ENCODE results near the gene C1S. TPM values are rescaled to one million over a fixed set of nuclear protein-coding genes. Genes with fewer than 3 reads are reported as not detected.

The C1S gene
- total and polyA plus RNA-seq, 2 donors (not counting 3 experiments of a cell fraction or from before 2014, with no cell fraction given) = 0.32 to 0.38 TPM

GRCh38 chr12:7090222-7090998, 29.9 kb downstream of the C1S start:
- DNase-seq (ENCODE audit: low read depth, low spot score) = no peak
- Histone ChIP-seq H3K4me3 (replicated peaks in 1 of 3; ENCODE audit: insufficient read depth in 1 of 3, low read depth in 1 of 3, low read length in 3 of 3) (no peak overlapping the region), H3K4me1 (ENCODE audit: control insufficient read depth, extremely low read depth, insufficient read depth, low read length) (peaks cover 6% of the 10 kb centered on the region), H3K27me3 (ENCODE audit: control insufficient read depth in 2 of 2, insufficient read depth in 2 of 2, low read length in 2 of 2) (peaks cover 0 to 17% of the 10 kb centered on the region in 2 experiments), H3K4me2 (ENCODE audit: insufficient read depth, low read length) (no peak overlapping the region), H3K9me3 (replicated peaks; ENCODE audit: control insufficient read depth, insufficient read depth, low read length) (no peaks in the 10 kb centered on the region), H3K9ac (replicated peaks; ENCODE audit: extremely low read depth, insufficient read depth, low read length) (no peak overlapping the region), H3K36me3 (ENCODE audit: control insufficient read depth in 2 of 2, extremely low read depth in 1 of 2, insufficient read depth in 2 of 2, low read length in 2 of 2) (no peaks in the 10 kb centered on the region), H3K9me1 (replicated peaks; ENCODE audit: control insufficient read depth, extremely low read depth, insufficient read depth, low read length) (no peaks in the 10 kb centered on the region), H3K79me2 (ENCODE audit: control insufficient read depth, insufficient read depth, low read length) (no peaks in the 10 kb centered on the region), H3K27ac (ENCODE audit: insufficient read depth, low read depth, low read length) (no peak overlapping the region), H4K20me1 (replicated peaks; ENCODE audit: control insufficient read depth, extremely low read depth, insufficient read depth, low read length) (no peaks in the 10 kb centered on the region), H2AFZ (ENCODE audit: low read depth, low read length) (no peak overlapping the region)
- CTCF ChIA-PET = interaction anchor here (1.1 to 4.5 kb wide), 3 partner anchors 17 to 146 kb away, joined by 3 to 19 read pairs (median 11); partner anchors contain the start of genes C12orf57, C1RL and RNU7-1
- dilution Hi-C loops (cut with MboI; ENCODE audit: extremely low pct_ligation_motif_present, low sequenced_read_pairs) (no loop called here), intact Hi-C loops (cut with micrococcal nuclease) (loop anchor here (5.0 kb wide), 2 partner anchors 118 to 218 kb away; partner anchors contain the start of genes EMG1, PHB2 and SPSB2)
- no peak for TF ChIP-seq GATA2 (IDR thresholded peaks at IDR 0.05; ENCODE audit: insufficient read depth, insufficient read length, low read depth, low read length)
- no peak for TF ChIP-seq MYC (IDR thresholded peaks at IDR 0.05; ENCODE audit: low read depth, low read length)
- TF ChIP-seq MAX (IDR thresholded peaks at IDR 0.05; ENCODE audit: insufficient read depth, insufficient read length) = no peak
- no peak for TF ChIP-seq POLR2AphosphoS5 (IDR thresholded peaks at IDR 0.05; ENCODE audit: insufficient read depth, low read depth, low read length)
- TF ChIP-seq EZH2 (IDR thresholded peaks at IDR 0.05; ENCODE audit: borderline replicate concordance, low read depth, low read length, severe bottlenecking) = no peak
- POLR2A ChIA-PET = no interaction called here
- FAIRE-seq = no peak
- BruUV-seq (replicated peaks) = no TSS peak

- Histone ChIP-seq H3K36me3 (ENCODE audit: control insufficient read depth in 2 of 2, extremely low read depth in 1 of 2, insufficient read depth in 2 of 2, low read length in 2 of 2) (no peaks in the 10 kb centered on the region), H3K4me2 (ENCODE audit: insufficient read depth, low read length) (no peak overlapping the region), H3K4me1 (ENCODE audit: control insufficient read depth, extremely low read depth, insufficient read depth, low read length) (peaks cover 6% of the 10 kb centered on the region), H3K27ac (ENCODE audit: insufficient read depth, low read depth, low read length) (no peak overlapping the region), H3K4me3 (replicated peaks in 1 of 3; ENCODE audit: insufficient read depth in 1 of 3, low read depth in 1 of 3, low read length in 3 of 3) (no peak overlapping the region), H3K79me2 (ENCODE audit: control insufficient read depth, insufficient read depth, low read length) (no peaks in the 10 kb centered on the region), H3K9ac (replicated peaks; ENCODE audit: extremely low read depth, insufficient read depth, low read length) (no peak overlapping the region), H3K9me1 (replicated peaks; ENCODE audit: control insufficient read depth, extremely low read depth, insufficient read depth, low read length) (no peaks in the 10 kb centered on the region), H3K27me3 (ENCODE audit: control insufficient read depth in 2 of 2, insufficient read depth in 2 of 2, low read length in 2 of 2) (peaks cover 0 to 17% of the 10 kb centered on the region in 2 experiments), H4K20me1 (replicated peaks; ENCODE audit: control insufficient read depth, extremely low read depth, insufficient read depth, low read length) (no peaks in the 10 kb centered on the region), H2AFZ (ENCODE audit: low read depth, low read length) (no peak overlapping the region), H3K9me3 (replicated peaks; ENCODE audit: control insufficient read depth, insufficient read depth, low read length) (no peaks in the 10 kb centered on the region)
- FAIRE-seq = no peak
- BruUV-seq (replicated peaks) = no TSS peak
- TF ChIP-seq POLR2AphosphoS5 (IDR thresholded peaks at IDR 0.05; ENCODE audit: insufficient read depth, low read depth, low read length) (no peak), CTCF (IDR thresholded peaks at IDR 0.05; ENCODE audit: extremely low read depth in 1 of 2, insufficient read depth in 1 of 2, low read depth in 1 of 2, low read length in 2 of 2) (no peak), FOS (IDR thresholded peaks at IDR 0.05; ENCODE audit: borderline replicate concordance, insufficient read depth, low read length) (no peak), GATA2 (IDR thresholded peaks at IDR 0.05; ENCODE audit: insufficient read depth, insufficient read length, low read depth, low read length) (no peak), MYC (IDR thresholded peaks at IDR 0.05; ENCODE audit: low read depth, low read length) (no peak), EZH2 (IDR thresholded peaks at IDR 0.05; ENCODE audit: borderline replicate concordance, low read depth, low read length, severe bottlenecking) (no peak), JUN (IDR thresholded peaks at IDR 0.05; ENCODE audit: borderline replicate concordance, insufficient read depth, insufficient read length, low read depth) (no peak), MAX (IDR thresholded peaks at IDR 0.05; ENCODE audit: insufficient read depth, insufficient read length) (no peak), POLR2A (IDR thresholded peaks at IDR 0.05; ENCODE audit: low read depth, low read length) (no peak)
- CTCF ChIA-PET = interaction anchor here (0.6 to 4.5 kb wide), 4 partner anchors 17 to 222 kb away, joined by 3 to 19 read pairs (median 4); partner anchors contain the start of genes C12orf57 and RNU7-1
- no peak for DNase-seq (ENCODE audit: low read depth, low spot score)
- dilution Hi-C loops (cut with MboI; ENCODE audit: extremely low pct_ligation_motif_present, low sequenced_read_pairs) (no loop called here), intact Hi-C loops (cut with micrococcal nuclease) (loop anchor here (5.0 kb wide), 2 partner anchors 119 to 219 kb away; partner anchors contain the start of genes EMG1, PHB2 and SPSB2)
- POLR2A ChIA-PET = no interaction called here
Observed at GRCh38 chr12:7091171-7091570, 30.7 kb downstream of the C1S start.

Data from endothelial cell of umbilical vein (primary cell).